MG63 (cell line): ENCODE measurements around the gene STIL. TPM values are rescaled to one million over a fixed set of nuclear protein-coding genes. Genes with fewer than 3 reads are reported as not detected.

Source experiments
- DNase-seq: peaks from one replicate; pipeline ENCODE4 v3.0.0-alpha.2; 2020
- H3K27me3 ChIP-seq: fragments of 250-450 bp; sonication (Bioruptor Pico); 2 replicates; pipeline ENCODE4 v1.5.1; 2020; ENCODE audit warnings: mild to moderate bottlenecking, moderate library complexity
- H3K36me3 ChIP-seq: fragments of 250-450 bp; sonication (Bioruptor Pico); 2 replicates; pipeline ENCODE4 v1.5.1; 2020; ENCODE audit warnings: mild to moderate bottlenecking, moderate library complexity
- H3K4me3 ChIP-seq: fragments of 250-450 bp; sonication (Bioruptor Pico); 2 replicates; pipeline ENCODE4 v1.5.1; 2020; ENCODE audit warnings: mild to moderate bottlenecking, moderate library complexity
- H3K9me3 ChIP-seq: fragments of 250-450 bp; sonication (Bioruptor Pico); 2 replicates; pipeline ENCODE4 v1.5.1; 2020; ENCODE audit warnings: mild to moderate bottlenecking, moderate library complexity
- total RNA-seq: library from RNA; depleted of rRNA; stranded (reverse); fragments of >200 nt; shearing (Covaris generic); gene quantifications from 2 replicates; pipeline ENCODE4 v1.2.3, GENCODE V29; 2014; ENCODE audit warnings: low replicate concordance

STIL gene
- total RNA-seq, 1 experiment from 2014 or later = 14.2 TPM

GRCh38 chr1:47262787-47263413 is 51.0 kb downstream of the STIL start:
- peak; percentile 17 for DNase-seq
- no peaks in the 10 kb centered on the region for H3K27me3 ChIP-seq
- H3K9me3 ChIP-seq = no peaks in the 10 kb centered on the region
- peaks cover 43% of the 10 kb centered on the region for H3K36me3 ChIP-seq
- no peak overlapping the region for H3K4me3 ChIP-seq

GRCh38 chr1:47257224-47257623 is 56.7 kb downstream of the STIL start:
- Histone ChIP-seq H3K4me3 (no peak overlapping the region), H3K9me3 (no peaks in the 10 kb centered on the region), H3K36me3 (peaks cover 52% of the 10 kb centered on the region), H3K27me3 (no peaks in the 10 kb centered on the region)
- no peak for DNase-seq

GRCh38 chr1:47252795-47253194 is 61.2 kb downstream of the STIL start:
- H3K4me3 ChIP-seq = no peak overlapping the region
- H3K36me3 ChIP-seq = peaks cover 42% of the 10 kb centered on the region
- H3K27me3 ChIP-seq = no peaks in the 10 kb centered on the region
- no peak for DNase-seq
- H3K9me3 ChIP-seq = no peaks in the 10 kb centered on the region

- DNase-seq = no peak
- Histone ChIP-seq H3K9me3 (no peaks in the 10 kb centered on the region), H3K4me3 (no peak overlapping the region), H3K27me3 (no peaks in the 10 kb centered on the region), H3K36me3 (peaks cover 38% of the 10 kb centered on the region)
These were observed 61.6 kb downstream of the STIL start for GRCh38 chr1:47252369-47252768.

- no peaks in the 10 kb centered on the region for H3K9me3 ChIP-seq
- H3K4me3 ChIP-seq = no peak overlapping the region
- no peaks in the 10 kb centered on the region for H3K27me3 ChIP-seq
- H3K36me3 ChIP-seq = peaks cover 26% of the 10 kb centered on the region
- DNase-seq = no peak
These were observed 64.2 kb downstream of the STIL start for GRCh38 chr1:47249755-47250154.

- Histone ChIP-seq H3K27me3 (no peaks in the 10 kb centered on the region; the same call in 1 of the 2 replicates), H3K4me3 (no peak overlapping the region), H3K36me3 (no peaks in the 10 kb centered on the region), H3K9me3 (no peaks in the 10 kb centered on the region)
- DNase-seq = no peak
These were observed 69.5 kb downstream of the STIL start for GRCh38 chr1:47244339-47244862.

- H3K9me3 ChIP-seq = no peaks in the 10 kb centered on the region
- H3K36me3 ChIP-seq = no peaks in the 10 kb centered on the region
- H3K27me3 ChIP-seq = no peaks in the 10 kb centered on the region; the same call in 1 of the 2 replicates
- no peak for DNase-seq
- H3K4me3 ChIP-seq = no peak overlapping the region
These were observed 70.0 kb downstream of the STIL start for GRCh38 chr1:47243910-47244309.

GRCh38 chr1:47241114-47242113 is 72.5 kb downstream of the STIL start:
- H3K4me3 ChIP-seq = no peak overlapping the region
- no peaks in the 10 kb centered on the region for H3K9me3 ChIP-seq
- DNase-seq = no peak

GRCh38 chr1:47238935-47239592 is 74.9 kb downstream of the STIL start:
- DNase-seq = no peak
- Histone ChIP-seq H3K4me3 (no peak overlapping the region), H3K27me3 (no peaks in the 10 kb centered on the region), H3K9me3 (no peaks in the 10 kb centered on the region), H3K36me3 (no peaks in the 10 kb centered on the region)

More at GRCh38 chr1:47241114-47242113, 72.5 kb downstream of the STIL start:
- Histone ChIP-seq H3K27me3 (no peaks in the 10 kb centered on the region; the same call in 1 of the 2 replicates), H3K36me3 (no peaks in the 10 kb centered on the region)

GRCh38 chr1:47235806-47236205 is 78.1 kb downstream of the STIL start:
- peaks cover 25% of the 10 kb centered on the region for H3K27me3 ChIP-seq
- DNase-seq = no peak
- no peaks in the 10 kb centered on the region for H3K36me3 ChIP-seq
- H3K9me3 ChIP-seq = no peaks in the 10 kb centered on the region
- H3K4me3 ChIP-seq = no peak overlapping the region

GRCh38 chr1:47235241-47235681 is 78.7 kb downstream of the STIL start:
- DNase-seq = no peak
- no peak overlapping the region for H3K4me3 ChIP-seq
- H3K36me3 ChIP-seq = no peaks in the 10 kb centered on the region
- H3K27me3 ChIP-seq = peaks cover 31% of the 10 kb centered on the region
- no peaks in the 10 kb centered on the region for H3K9me3 ChIP-seq

GRCh38 chr1:47233186-47233585 is 80.8 kb downstream of the STIL start:
- Histone ChIP-seq H3K36me3 (no peaks in the 10 kb centered on the region), H3K27me3 (peaks cover 39% of the 10 kb centered on the region), H3K9me3 (no peaks in the 10 kb centered on the region), H3K4me3 (no peak overlapping the region)
- no peak for DNase-seq

- H3K36me3 ChIP-seq = no peaks in the 10 kb centered on the region
- no peaks in the 10 kb centered on the region for H3K9me3 ChIP-seq
- peak within 1 kb of the TSS; percentile 32 for H3K4me3 ChIP-seq
- DNase-seq = no peak
- peaks cover 39% of the 10 kb centered on the region for H3K27me3 ChIP-seq
These were observed 81.6 kb downstream of the STIL start, which contains the start of gene TAL1 for GRCh38 chr1:47232187-47232874. Gene TAL1, minus strand, starts transcription at chr1:47232225. Its CDS starts 6,337 bp downstream, at chr1:47225888.

- Histone ChIP-seq H3K9me3 (no peaks in the 10 kb centered on the region), H3K27me3 (peaks cover 42% of the 10 kb centered on the region), H3K4me3 (peak overlapping the region; percentile 32), H3K36me3 (no peaks in the 10 kb centered on the region)
- DNase-seq = peak; percentile 18
These were observed 82.4 kb downstream of the STIL start for GRCh38 chr1:47231301-47232186.

GRCh38 chr1:47230692-47231300 is 83.2 kb downstream of the STIL start:
- no peaks in the 10 kb centered on the region for H3K36me3 ChIP-seq
- DNase-seq = no peak
- peaks cover 46% of the 10 kb centered on the region for H3K27me3 ChIP-seq
- H3K9me3 ChIP-seq = no peaks in the 10 kb centered on the region
- no peak overlapping the region for H3K4me3 ChIP-seq
